ENCODE data around the gene KRT39. TPM values are rescaled to one million over a fixed set of nuclear protein-coding genes. Genes with fewer than 3 reads are reported as not detected.

Gene KRT39
- total RNA-seq, 1 experiment from 2014 or later: not detected

DNA sequence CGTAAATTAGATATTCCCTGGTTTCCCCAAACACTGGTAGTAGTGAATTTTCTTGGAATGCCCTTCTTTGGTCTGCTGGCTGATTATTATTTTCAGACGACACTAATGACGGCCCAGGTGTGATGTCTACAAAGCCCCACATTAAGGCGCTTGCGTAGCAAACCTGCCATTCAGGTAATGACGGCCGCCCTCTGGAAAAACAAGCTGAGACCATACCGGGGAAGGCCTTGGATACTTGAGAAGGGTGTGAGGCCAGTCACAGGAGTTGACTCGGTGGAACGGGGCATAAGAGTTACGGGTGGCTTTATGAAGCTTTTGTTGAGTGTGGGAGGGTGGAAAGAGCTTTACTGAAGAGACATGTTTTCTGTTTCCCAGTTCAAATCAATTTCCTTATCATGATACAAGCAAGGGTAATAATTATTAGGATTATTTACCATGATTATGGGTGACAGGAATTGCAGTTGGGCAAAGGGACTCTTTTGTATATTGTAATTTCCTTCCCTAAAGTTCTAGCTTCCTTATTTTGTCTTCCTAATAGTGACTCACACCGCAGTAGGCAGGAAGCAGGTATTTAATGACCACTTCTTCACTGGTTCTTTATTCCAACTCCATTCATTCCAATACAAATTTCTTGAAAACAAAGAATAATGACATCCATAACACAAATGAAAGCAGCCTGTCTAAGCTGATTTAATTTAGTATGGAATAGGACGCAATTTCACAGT lies 54.1 kb downstream of the KRT39 start:
- in situ Hi-C loops (cut with HindIII; ENCODE audit: low sequenced_read_pairs): no loop called here
- no peak for DNase-seq (ENCODE audit: low spot score)

DNA sequence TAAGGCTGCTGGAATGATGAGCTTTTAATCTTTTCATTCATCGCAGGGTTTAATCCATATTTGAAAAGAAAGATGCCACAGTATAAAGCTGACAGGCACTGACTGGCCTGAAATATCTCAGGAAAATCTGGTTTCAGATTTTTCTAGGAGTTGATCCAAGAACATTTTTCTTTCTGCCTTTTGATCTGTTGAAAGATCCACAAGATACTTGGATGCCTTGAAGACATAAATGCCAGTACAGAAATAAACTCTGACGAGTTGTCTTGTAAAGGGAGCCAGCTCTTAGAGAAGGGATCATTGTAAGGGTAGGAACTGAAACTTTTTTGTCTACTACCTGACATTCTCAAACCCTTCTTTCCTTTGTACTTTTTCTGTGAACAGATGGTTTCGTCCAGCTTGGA lies 56.3 kb downstream of the KRT39 start:
- in situ Hi-C loops (cut with HindIII; ENCODE audit: low sequenced_read_pairs): no loop called here
- DNase-seq (ENCODE audit: low spot score): peak; percentile 13

DNA sequence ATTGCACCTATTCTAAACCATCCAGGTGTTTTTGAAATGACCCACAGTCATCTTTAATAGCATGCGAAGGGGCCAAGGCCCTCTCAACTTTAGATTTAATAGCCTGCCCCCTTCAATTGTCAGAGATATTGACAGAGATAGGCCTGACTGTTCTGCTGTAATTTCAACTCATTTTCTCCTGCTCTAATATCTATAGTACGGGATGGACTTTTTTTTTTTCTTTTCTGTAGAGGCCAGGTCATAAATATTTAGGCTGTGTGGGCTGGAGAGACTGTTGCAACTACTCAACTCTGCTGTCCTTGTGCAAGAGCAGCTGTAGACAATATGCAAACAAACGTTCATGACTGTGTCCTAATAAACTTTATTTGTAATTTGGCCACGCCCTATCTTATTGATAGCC lies 57.0 kb downstream of the KRT39 start:
- in situ Hi-C loops (cut with HindIII; ENCODE audit: low sequenced_read_pairs): no loop called here
- peak; percentile 1 for DNase-seq (ENCODE audit: low spot score)

DNA sequence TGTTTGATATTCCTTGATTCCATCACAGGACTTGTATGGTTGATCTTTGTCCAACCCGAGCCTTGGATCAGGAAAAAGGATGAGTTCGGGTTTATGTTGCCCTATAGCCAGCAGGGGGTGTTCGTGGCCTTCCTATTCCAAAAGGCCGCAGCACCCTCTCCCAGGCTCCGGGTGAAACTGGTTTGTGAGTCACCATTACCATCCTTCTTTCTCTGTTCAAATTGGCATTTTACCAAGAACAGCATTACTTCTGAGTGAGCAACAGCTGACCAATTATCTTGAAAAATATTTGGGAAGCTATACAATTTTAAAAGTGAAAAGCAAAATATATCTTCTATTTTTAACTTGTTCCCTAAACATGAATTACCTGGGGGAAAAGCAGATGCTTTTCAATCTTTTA lies 57.4 kb downstream of the KRT39 start:
- peak; percentile 84 for DNase-seq (ENCODE audit: low spot score)
- in situ Hi-C loops (cut with HindIII; ENCODE audit: low sequenced_read_pairs): no loop called here

Other genes starting within 250 kb of the KRT39 start
- not detected in 2 replicates for gene KRT25, start 211.6 kb downstream of the KRT39 start, total RNA-seq (2014; rRNA removed; shearing (Covaris generic))
- not detected in 2 replicates for gene KRT26, start 194.7 kb downstream of the KRT39 start, total RNA-seq (2014; rRNA removed; shearing (Covaris generic))
- gene KRT27, start 184.4 kb downstream of the KRT39 start, total RNA-seq (2014; rRNA removed; shearing (Covaris generic)): not detected in 2 replicates
- gene KRT28, start 167.0 kb downstream of the KRT39 start, total RNA-seq (2014; rRNA removed; shearing (Covaris generic)): not detected in 2 replicates
- gene KRT10, start 144.3 kb downstream of the KRT39 start, total RNA-seq (2014; rRNA removed; shearing (Covaris generic)): 22.4 and 30.6 TPM in 2 replicates
- not detected in 2 replicates for gene KRT12, start 99.7 kb downstream of the KRT39 start, total RNA-seq (2014; rRNA removed; shearing (Covaris generic))
- gene KRT20, start 81.7 kb downstream of the KRT39 start, total RNA-seq (2014; rRNA removed; shearing (Covaris generic)): not detected in 2 replicates
- not detected in 2 replicates for gene KRT23, start 29.3 kb downstream of the KRT39 start, total RNA-seq (2014; rRNA removed; shearing (Covaris generic))
- gene KRT40, start 17.4 kb upstream of the KRT39 start, total RNA-seq (2014; rRNA removed; shearing (Covaris generic)): not detected in 2 replicates
- gene KRTAP3-3, start 27.2 kb upstream of the KRT39 start, total RNA-seq (2014; rRNA removed; shearing (Covaris generic)): not detected in 2 replicates
- not detected in 2 replicates for gene KRTAP3-2, start 33.0 kb upstream of the KRT39 start, total RNA-seq (2014; rRNA removed; shearing (Covaris generic))
- gene KRTAP3-1, start 42.2 kb upstream of the KRT39 start, total RNA-seq (2014; rRNA removed; shearing (Covaris generic)): not detected in 2 replicates
- gene KRTAP1-5, start 60.3 kb upstream of the KRT39 start, total RNA-seq (2014; rRNA removed; shearing (Covaris generic)): not detected in 2 replicates
- gene KRTAP1-4, start 63.2 kb upstream of the KRT39 start, total RNA-seq (2014; rRNA removed; shearing (Covaris generic)): not detected in 2 replicates
- not detected in 2 replicates for gene KRTAP1-3, start 67.9 kb upstream of the KRT39 start, total RNA-seq (2014; rRNA removed; shearing (Covaris generic))
- not detected in 2 replicates for gene KRTAP1-1, start 74.5 kb upstream of the KRT39 start, total RNA-seq (2014; rRNA removed; shearing (Covaris generic))
- not detected in 2 replicates for gene KRTAP2-1, start 80.4 kb upstream of the KRT39 start, total RNA-seq (2014; rRNA removed; shearing (Covaris generic))
- not detected in 2 replicates for gene KRTAP2-2, start 88.3 kb upstream of the KRT39 start, total RNA-seq (2014; rRNA removed; shearing (Covaris generic))
- not detected in 2 replicates for gene KRTAP2-3, start 93.2 kb upstream of the KRT39 start, total RNA-seq (2014; rRNA removed; shearing (Covaris generic))
- not detected in 2 replicates for gene KRTAP2-4, start 98.9 kb upstream of the KRT39 start, total RNA-seq (2014; rRNA removed; shearing (Covaris generic))
- gene KRTAP4-7, start 117.2 kb upstream of the KRT39 start, total RNA-seq (2014; rRNA removed; shearing (Covaris generic)): not detected in 2 replicates
- not detected in 2 replicates for gene KRTAP4-8, start 131.2 kb upstream of the KRT39 start, total RNA-seq (2014; rRNA removed; shearing (Covaris generic))
- gene KRTAP4-16, start 135.3 kb upstream of the KRT39 start, total RNA-seq (2014; rRNA removed; shearing (Covaris generic)): not detected in 2 replicates
- not detected in 2 replicates for gene KRTAP4-9, start 138.4 kb upstream of the KRT39 start, total RNA-seq (2014; rRNA removed; shearing (Covaris generic))
- gene KRTAP4-11, start 151.4 kb upstream of the KRT39 start, total RNA-seq (2014; rRNA removed; shearing (Covaris generic)): not detected in 2 replicates
- not detected in 2 replicates for gene KRTAP4-12, start 157.2 kb upstream of the KRT39 start, total RNA-seq (2014; rRNA removed; shearing (Covaris generic))
- not detected in 2 replicates for gene KRTAP4-6, start 173.6 kb upstream of the KRT39 start, total RNA-seq (2014; rRNA removed; shearing (Covaris generic))
- not detected in 2 replicates for gene KRTAP4-5, start 182.9 kb upstream of the KRT39 start, total RNA-seq (2014; rRNA removed; shearing (Covaris generic))
- not detected in 2 replicates for gene KRTAP4-4, start 193.8 kb upstream of the KRT39 start, total RNA-seq (2014; rRNA removed; shearing (Covaris generic))
- not detected in 2 replicates for gene KRTAP4-3, start 201.3 kb upstream of the KRT39 start, total RNA-seq (2014; rRNA removed; shearing (Covaris generic))
- not detected in 2 replicates for gene KRTAP4-2, start 211.3 kb upstream of the KRT39 start, total RNA-seq (2014; rRNA removed; shearing (Covaris generic))
- gene KRTAP4-1, start 218.0 kb upstream of the KRT39 start, total RNA-seq (2014; rRNA removed; shearing (Covaris generic)): not detected in 2 replicates
- not detected in 2 replicates for gene KRTAP9-1, start 222.9 kb upstream of the KRT39 start, total RNA-seq (2014; rRNA removed; shearing (Covaris generic))